ENCODE data around the gene PAFAH1B1.
"Not testable (repeated sequence)": the region's sequence is repeated elsewhere in the genome, so short reads cannot be mapped to it uniquely, and the experiment has no call there.

The PAFAH1B1 gene

GRCh38 chr17:2593821-2594721, 617 bp downstream of the PAFAH1B1 start:
- DNase-seq, result peak in 54 of 56 donors; percentile 25 to 91 (median 82)

- DNase-seq, result peak in 5 of 56 donors; percentile 20 to 51 (median 29)
Observed at GRCh38 chr17:2594722-2595599, 1.5 kb downstream of the PAFAH1B1 start.

- no peak for DNase-seq
Observed at GRCh38 chr17:2595716-2596115, 2.3 kb downstream of the PAFAH1B1 start.

- no peak for DNase-seq
Observed at GRCh38 chr17:2598166-2598565, 4.7 kb downstream of the PAFAH1B1 start.

GRCh38 chr17:2602597-2603017, 9.2 kb downstream of the PAFAH1B1 start:
- no peak for DNase-seq

GRCh38 chr17:2608350-2608913, 15.0 kb downstream of the PAFAH1B1 start:
- no peak for DNase-seq

- DNase-seq, result no peak
Observed at GRCh38 chr17:2609091-2609490, 15.6 kb downstream of the PAFAH1B1 start.

GRCh38 chr17:2610195-2611175, 17.0 kb downstream of the PAFAH1B1 start:
- no peak for DNase-seq

- no peak for DNase-seq
Observed at GRCh38 chr17:2611627-2612026, 18.2 kb downstream of the PAFAH1B1 start.

- DNase-seq, result no peak
Observed at GRCh38 chr17:2612630-2613029, 19.2 kb downstream of the PAFAH1B1 start.

GRCh38 chr17:2613089-2613808, 19.8 kb downstream of the PAFAH1B1 start:
- no peak for DNase-seq

GRCh38 chr17:2615882-2616281, 22.4 kb downstream of the PAFAH1B1 start:
- no peak for DNase-seq

- DNase-seq, result no peak
Observed at GRCh38 chr17:2621241-2621640, 27.8 kb downstream of the PAFAH1B1 start.

- not testable (repeated sequence) for DNase-seq
Observed at GRCh38 chr17:2621951-2622405, 28.5 kb downstream of the PAFAH1B1 start.

GRCh38 chr17:2622721-2623301, 29.4 kb downstream of the PAFAH1B1 start:
- not testable (repeated sequence) for DNase-seq

GRCh38 chr17:2624292-2624731, 30.9 kb downstream of the PAFAH1B1 start:
- no peak for DNase-seq

- not testable (repeated sequence) for DNase-seq
Observed at GRCh38 chr17:2626626-2627219, 33.3 kb downstream of the PAFAH1B1 start.

GRCh38 chr17:2628922-2629321, 35.5 kb downstream of the PAFAH1B1 start:
- DNase-seq, result not testable (repeated sequence)

GRCh38 chr17:2631211-2631610, 37.8 kb downstream of the PAFAH1B1 start:
- peak in 3 of 56 donors; percentile 1 to 13 (median 6) for DNase-seq

Data from nucleus accumbens (tissue), 56 donors.